Erythroblast (primary cell): ENCODE measurements around the gene PLCB4.

ENCODE experiments used
- DNase-seq, 2 experiments: peaks; one replicate each; lab custom pipeline; 2025; lab: John Stamatoyannopoulos, UW
- GATA1 ChIP-seq: IDR thresholded peaks from 2 replicates; pipeline ENCODE4 v1.6.1; 2011; ENCODE audit warnings: low read depth, mild to moderate bottlenecking, control low read depth, low read length, moderate library complexity
- POLR2A ChIP-seq: IDR thresholded peaks from 2 replicates; pipeline ENCODE4 v1.6.1; 2011; ENCODE audit warnings: mild to moderate bottlenecking, low read length

The PLCB4 gene

GRCh38 chr20:9236458-9236857, 167.6 kb downstream of the PLCB4 start:
- no peak for TF ChIP-seq POLR2A
- no peak for DNase-seq

- TF ChIP-seq GATA1 = no peak
- TF ChIP-seq POLR2A = no peak
- DNase-seq = no peak
Measured at GRCh38 chr20:9241232-9241692, 172.4 kb downstream of the PLCB4 start.

- DNase-seq = no peak
- TF ChIP-seq POLR2A (no peak), GATA1 (no peak)
Measured at GRCh38 chr20:9241721-9242427, 173.0 kb downstream of the PLCB4 start.

- no peak for DNase-seq
- TF ChIP-seq POLR2A (no peak), GATA1 (no peak)
Measured at GRCh38 chr20:9243986-9244385, 175.1 kb downstream of the PLCB4 start.

GRCh38 chr20:9244811-9245210, 175.9 kb downstream of the PLCB4 start:
- DNase-seq = no peak
- no peak for TF ChIP-seq POLR2A
- TF ChIP-seq GATA1 = no peak

GRCh38 chr20:9246731-9247130, 177.8 kb downstream of the PLCB4 start:
- no peak for TF ChIP-seq POLR2A
- TF ChIP-seq GATA1 = no peak
- DNase-seq = no peak

- DNase-seq = no peak
- TF ChIP-seq GATA1 (no peak), POLR2A (no peak)
Measured at GRCh38 chr20:9250511-9250910, 181.6 kb downstream of the PLCB4 start.

GRCh38 chr20:9253006-9253539, 184.2 kb downstream of the PLCB4 start:
- DNase-seq = no peak
- TF ChIP-seq GATA1 = no peak
- no peak for TF ChIP-seq POLR2A

GRCh38 chr20:9255171-9255570, 186.3 kb downstream of the PLCB4 start:
- TF ChIP-seq GATA1 = no peak
- no peak for DNase-seq

GRCh38 chr20:9256393-9256792, 187.5 kb downstream of the PLCB4 start:
- no peak for DNase-seq
- TF ChIP-seq GATA1 (no peak), POLR2A (no peak)

- no peak for DNase-seq
Measured at GRCh38 chr20:9258901-9259300, 190.0 kb downstream of the PLCB4 start.

GRCh38 chr20:9260027-9260426, 191.1 kb downstream of the PLCB4 start:
- TF ChIP-seq POLR2A (no peak), GATA1 (no peak)
- no peak for DNase-seq

More at GRCh38 chr20:9258901-9259300, 190.0 kb downstream of the PLCB4 start:
- TF ChIP-seq POLR2A (no peak), GATA1 (no peak)

- TF ChIP-seq GATA1 (no peak), POLR2A (no peak)
- no peak for DNase-seq
Measured at GRCh38 chr20:9261781-9262180, 192.9 kb downstream of the PLCB4 start.

- no peak for TF ChIP-seq POLR2A
- TF ChIP-seq GATA1 = no peak
- no peak for DNase-seq
Measured at GRCh38 chr20:9262653-9263194, 193.8 kb downstream of the PLCB4 start.

- TF ChIP-seq GATA1 (no peak), POLR2A (no peak)
Measured at GRCh38 chr20:9269280-9269971, 200.5 kb downstream of the PLCB4 start.

More at GRCh38 chr20:9269280-9269971, 200.5 kb downstream of the PLCB4 start:
- DNase-seq = no peak
